PC-3 (cell line): Measurements from ENCODE around the gene CDC45. TPM values are rescaled to one million over a fixed set of nuclear protein-coding genes. Genes with fewer than 3 reads are reported as not detected.
A peak's percentile ranks its signal among the peaks of the same experiment; 100 is the strongest.

ENCODE experiments used
- ATAC-seq: fragments of 200-7000 bp; cut with Tn5 transposase; 2 replicates; pipeline ENCODE4 v1.9.1; 2020; ENCODE audit warnings: mild to moderate bottlenecking, moderate library complexity
- BruUV-seq: library from RNA; stranded (reverse); fragments of 400-500 nt; replicated peaks from 2 replicates; lab custom pipeline; 2021; lab: Mats Ljungman, UMichigan
- CTCF ChIA-PET: fragments of 300-600 bp; sonication (Branson Sonifier 250); formaldehyde crosslinking; loops from one replicate; lab custom pipeline; 2022; ENCODE audit warnings: antibody characterized with exemption; lab: Charles Lee
- POLR2A ChIA-PET: fragments of 300-600 bp; sonication (Branson Sonifier 250); formaldehyde crosslinking; loops from one replicate; lab custom pipeline; 2022; ENCODE audit warnings: antibody characterized with exemption; ENCODE audit not compliant: unreplicated experiment; lab: Charles Lee
- DNase-seq: peaks from one replicate; pipeline ENCODE4 v3.0.0-alpha.2; 2015
- H2AFZ ChIP-seq: fragments of 300-600 bp; sonication (generic); 2 replicates; pipeline ENCODE4 v1.6.0; 2016; ENCODE audit warnings: antibody characterized with exemption, low read length
- H3F3A ChIP-seq: fragments of 300-600 bp; sonication (generic); one replicate; pipeline ENCODE4 v1.6.0; 2017; ENCODE audit warnings: antibody characterized with exemption, low read length, control low read depth, mild to moderate bottlenecking; ENCODE audit not compliant: unreplicated experiment
- H3K27ac ChIP-seq: fragments of 300-600 bp; sonication (generic); 2 replicates; pipeline ENCODE4 v1.5.1; 2016; ENCODE audit warnings: mild to moderate bottlenecking, low read length
- H3K27me3 ChIP-seq: fragments of 300-600 bp; sonication (generic); 2 replicates; pipeline ENCODE4 v1.6.1; 2016; ENCODE audit warnings: low read length, mixed read lengths
- H3K36me3 ChIP-seq: fragments of 300-600 bp; sonication (generic); 2 replicates; pipeline ENCODE4 v1.6.1; 2016; ENCODE audit warnings: low read depth, mixed run types, low read length, mixed read lengths
- H3K4me1 ChIP-seq: fragments of 300-600 bp; sonication (generic); 2 replicates; pipeline ENCODE4 v1.5.1; 2016; ENCODE audit warnings: low read length; ENCODE audit not compliant: insufficient read depth
- H3K4me2 ChIP-seq: fragments of 300-600 bp; sonication (generic); 2 replicates; pipeline ENCODE4 v1.6.0; 2016; ENCODE audit warnings: low read length
- H3K4me3 ChIP-seq: fragments of 300-600 bp; sonication (generic); 2 replicates; pipeline ENCODE4 v1.5.1; 2016; ENCODE audit warnings: mild to moderate bottlenecking, low read length, mixed read lengths
- H3K79me2 ChIP-seq: fragments of 300-600 bp; sonication (generic); 2 replicates; pipeline ENCODE4 v1.6.1; 2017; ENCODE audit warnings: low read length, mixed read lengths
- H3K9ac ChIP-seq: fragments of 300-600 bp; sonication (generic); 2 replicates; pipeline ENCODE4 v1.6.0; 2016; ENCODE audit warnings: mild to moderate bottlenecking, low read length
- H3K9me2 ChIP-seq: fragments of 300-600 bp; sonication (generic); replicated peaks from 2 replicates; pipeline ENCODE4 v1.6.1; 2016; ENCODE audit warnings: mixed run types, low read length, mixed read lengths
- H3K9me3 ChIP-seq: fragments of 300-600 bp; sonication (generic); 2 replicates; pipeline ENCODE4 v1.6.1; 2016; ENCODE audit warnings: low read length, mixed read lengths
- H4K20me1 ChIP-seq: fragments of 300-600 bp; sonication (generic); 2 replicates; pipeline ENCODE4 v1.6.1; 2016; ENCODE audit warnings: low read length, mixed read lengths
- EZH2 ChIP-seq: fragments of 300-600 bp; sonication (generic); IDR thresholded peaks from one replicate; pipeline ENCODE4 v1.6.1; 2017; ENCODE audit warnings: antibody characterized with exemption, mild to moderate bottlenecking, low read length; ENCODE audit not compliant: unreplicated experiment
- EZH2phosphoT487 ChIP-seq: fragments of 300-600 bp; sonication (generic); IDR thresholded peaks from 2 replicates; pipeline ENCODE4 v1.6.1; 2018; ENCODE audit warnings: mild to moderate bottlenecking, antibody characterized with exemption, low read length, borderline replicate concordance
- intact Hi-C: fragments of 100-400 bp; cut with micrococcal nuclease; formaldehyde crosslinking; loops from 2 replicates; pipeline ENCODE4 v1.9.0; 2023
- total RNA-seq: library from RNA; depleted of rRNA; stranded (reverse); fragments of >200 nt; gene quantifications from 2 replicates; pipeline ENCODE4 v1.2.3, GENCODE V29; 2014
- TF ChIP-seq, protein P1 (sequence below): fragments of 300-600 bp; sonication (generic); conservative IDR thresholded peaks from 2 replicates; pipeline ENCODE4 v1.5.1; 2017; ENCODE audit warnings: antibody characterized with exemption, low read depth, mild to moderate bottlenecking, low read length

CDC45 gene
- total RNA-seq, 1 experiment from 2014 or later, result 70.9 TPM

DNA sequence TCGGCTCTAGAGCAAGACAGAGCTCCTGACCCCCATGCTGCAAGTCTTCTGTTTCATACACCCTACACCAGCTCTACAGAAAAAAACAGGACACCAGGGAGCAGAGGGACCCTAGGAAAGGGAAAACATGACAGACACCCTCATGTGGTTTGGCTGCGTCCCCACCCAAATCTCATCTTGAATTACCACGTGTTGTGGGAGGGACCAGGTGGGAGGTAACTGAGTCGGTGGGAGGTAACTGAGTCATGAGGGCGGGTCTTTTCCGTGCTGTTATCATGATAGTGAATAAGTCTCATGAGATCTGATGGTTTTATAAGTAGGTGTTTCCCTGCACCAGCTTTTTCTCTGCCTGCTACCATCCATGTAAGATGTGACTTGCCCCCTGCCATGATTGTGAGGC is 25.6 kb upstream of the CDC45 start:
- Histone ChIP-seq H3K9me3 (no peaks in the 10 kb centered on the region), H3K9ac (no peak overlapping the region), H3K4me2 (no peak overlapping the region), H3K27ac (no peak overlapping the region), H3K79me2 (no peaks in the 10 kb centered on the region), H3K27me3 (no peaks in the 10 kb centered on the region), H3K36me3 (peaks cover 32% of the 10 kb centered on the region; the same call in 1 of the 2 replicates), H3F3A (no peaks in the 10 kb centered on the region), H2AFZ (no peak overlapping the region), H3K4me3 (no peak overlapping the region), H3K9me2 (no peaks in the 10 kb centered on the region), H3K4me1 (no peaks in the 10 kb centered on the region), H4K20me1 (no peaks in the 10 kb centered on the region)
- DNase-seq (no peak), ATAC-seq (no peak)
- POLR2A ChIA-PET, result no interaction called here
- intact Hi-C loops, result no loop called here
- TF ChIP-seq, protein P1, sequence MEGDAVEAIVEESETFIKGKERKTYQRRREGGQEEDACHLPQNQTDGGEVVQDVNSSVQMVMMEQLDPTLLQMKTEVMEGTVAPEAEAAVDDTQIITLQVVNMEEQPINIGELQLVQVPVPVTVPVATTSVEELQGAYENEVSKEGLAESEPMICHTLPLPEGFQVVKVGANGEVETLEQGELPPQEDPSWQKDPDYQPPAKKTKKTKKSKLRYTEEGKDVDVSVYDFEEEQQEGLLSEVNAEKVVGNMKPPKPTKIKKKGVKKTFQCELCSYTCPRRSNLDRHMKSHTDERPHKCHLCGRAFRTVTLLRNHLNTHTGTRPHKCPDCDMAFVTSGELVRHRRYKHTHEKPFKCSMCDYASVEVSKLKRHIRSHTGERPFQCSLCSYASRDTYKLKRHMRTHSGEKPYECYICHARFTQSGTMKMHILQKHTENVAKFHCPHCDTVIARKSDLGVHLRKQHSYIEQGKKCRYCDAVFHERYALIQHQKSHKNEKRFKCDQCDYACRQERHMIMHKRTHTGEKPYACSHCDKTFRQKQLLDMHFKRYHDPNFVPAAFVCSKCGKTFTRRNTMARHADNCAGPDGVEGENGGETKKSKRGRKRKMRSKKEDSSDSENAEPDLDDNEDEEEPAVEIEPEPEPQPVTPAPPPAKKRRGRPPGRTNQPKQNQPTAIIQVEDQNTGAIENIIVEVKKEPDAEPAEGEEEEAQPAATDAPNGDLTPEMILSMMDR, result no peak
- no peak for TF ChIP-seq EZH2
- no TSS peak for BruUV-seq
- CTCF ChIA-PET, result no interaction called here

DNA sequence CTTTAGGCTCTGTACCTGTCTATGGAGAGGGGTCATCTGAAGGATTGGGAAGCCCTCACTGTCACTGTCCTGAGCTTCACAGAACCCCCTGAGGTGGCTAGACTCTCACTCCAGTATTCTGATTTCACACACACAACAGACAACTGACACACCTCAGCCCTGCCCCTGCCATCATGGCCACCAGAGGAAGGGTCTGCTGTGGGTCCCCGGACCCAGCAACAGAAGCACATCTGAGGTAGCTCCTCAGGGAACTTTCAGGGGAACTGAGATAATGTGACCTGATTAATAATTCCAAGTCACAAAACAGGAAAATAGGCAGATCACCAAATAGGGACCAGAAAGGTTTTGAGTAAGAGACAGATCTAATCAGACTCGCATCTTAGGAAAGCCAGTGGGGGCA is 24.7 kb upstream of the CDC45 start:
- TF ChIP-seq EZH2phosphoT487, result no peak
- TF ChIP-seq, protein P1, result no peak
- no peak for TF ChIP-seq EZH2
- H2AFZ ChIP-seq, result no peak overlapping the region
- no peak overlapping the region for H3K4me3 ChIP-seq
- H3K9ac ChIP-seq, result no peak overlapping the region
- no TSS peak for BruUV-seq
- DNase-seq (no peak), ATAC-seq (no peak)
- ChIA-PET POLR2A (no interaction called here), CTCF (no interaction called here)
- no peak overlapping the region for H3K4me2 ChIP-seq
- H3K27me3 ChIP-seq, result no peaks in the 10 kb centered on the region
- no peaks in the 10 kb centered on the region for H3F3A ChIP-seq
- no peak overlapping the region for H3K27ac ChIP-seq
- H3K36me3 ChIP-seq, result peaks cover 29% of the 10 kb centered on the region; the same call in 1 of the 2 replicates
- H4K20me1 ChIP-seq, result no peaks in the 10 kb centered on the region
- H3K9me2 ChIP-seq, result no peaks in the 10 kb centered on the region
- no peaks in the 10 kb centered on the region for H3K9me3 ChIP-seq
- H3K79me2 ChIP-seq, result no peaks in the 10 kb centered on the region
- intact Hi-C loops, result no loop called here
- no peaks in the 10 kb centered on the region for H3K4me1 ChIP-seq

DNA sequence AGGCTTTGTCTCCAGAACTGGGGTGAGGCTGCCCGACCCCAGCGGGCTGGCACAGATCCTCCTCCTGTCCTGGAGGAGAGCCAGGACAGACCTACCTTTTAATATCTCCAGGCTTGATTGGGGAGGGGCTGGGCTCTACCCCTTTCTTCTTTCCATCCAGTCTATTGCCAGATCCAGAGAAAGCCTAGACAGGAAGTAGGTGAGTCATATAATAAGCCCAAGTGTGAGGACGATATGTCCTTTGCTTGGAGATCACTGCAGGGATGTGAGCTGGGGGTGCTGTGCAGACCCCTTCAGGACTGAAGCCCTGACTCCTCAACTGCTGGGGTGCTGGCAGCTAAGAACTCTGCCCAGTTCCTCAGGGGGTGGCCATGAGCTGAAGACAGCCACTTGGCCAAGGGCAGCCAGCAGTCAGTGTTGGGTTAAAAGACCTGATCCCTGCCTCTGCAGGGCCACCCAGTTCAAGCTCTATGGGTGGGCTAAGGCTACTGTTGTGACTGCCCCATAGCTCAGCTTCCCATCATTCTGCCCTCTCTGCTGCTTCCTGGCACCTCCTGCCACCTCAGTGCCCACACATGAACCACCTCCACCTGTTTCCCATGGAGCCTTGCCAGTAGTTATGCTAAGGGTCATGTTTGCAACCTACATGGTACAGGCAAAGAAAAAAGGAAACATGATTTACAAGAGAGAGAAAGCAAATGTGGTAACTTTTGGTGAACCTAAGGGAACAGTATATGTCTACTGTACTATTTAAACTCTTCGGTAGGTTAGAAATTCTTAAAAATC is 23.9 kb upstream of the CDC45 start:
- Histone ChIP-seq H3K4me3 (no peak overlapping the region), H3K4me1 (no peaks in the 10 kb centered on the region), H3K79me2 (no peaks in the 10 kb centered on the region), H3K4me2 (no peak overlapping the region), H3K9ac (no peak overlapping the region), H3K36me3 (peaks cover 29% of the 10 kb centered on the region; the same call in 1 of the 2 replicates), H3K27me3 (no peaks in the 10 kb centered on the region), H3K27ac (no peak overlapping the region), H3K9me3 (no peaks in the 10 kb centered on the region), H3F3A (no peaks in the 10 kb centered on the region), H3K9me2 (no peaks in the 10 kb centered on the region), H4K20me1 (no peaks in the 10 kb centered on the region), H2AFZ (no peak overlapping the region)
- TF ChIP-seq, protein P1, result no peak
- TF ChIP-seq EZH2phosphoT487 (no peak), EZH2 (no peak)
- ChIA-PET POLR2A (no interaction called here), CTCF (no interaction called here)
- no TSS peak for BruUV-seq
- DNase-seq (no peak), ATAC-seq (peak; percentile 51; the same call in 1 of the 2 replicates)
- intact Hi-C loops, result no loop called here
